SU-DHL-6 (cell line): Measurements from ENCODE around the gene NRBF2.

ENCODE experiments used
- H2AFZ ChIP-seq: fragments of 200-600 bp; sonication (generic); 2 replicates; pipeline ENCODE4 v1.6.1; 2014; ENCODE audit warnings: low read depth, mild to moderate bottlenecking, moderate library complexity, mixed read lengths, antibody characterized with exemption, low read length; ENCODE audit not compliant: severe bottlenecking
- H3F3A ChIP-seq: fragments of 200-600 bp; shearing (Covaris generic); 2 replicates; pipeline ENCODE4 v1.6.0; 2016; ENCODE audit warnings: antibody characterized with exemption, mild to moderate bottlenecking; ENCODE audit not compliant: insufficient read depth
- H3K27ac ChIP-seq: fragments of 200-600 bp; sonication (generic); 2 replicates; pipeline ENCODE4 v1.5.1; 2016; ENCODE audit warnings: low read depth, mild to moderate bottlenecking, low read length, moderate library complexity, mixed read lengths
- H3K27me3 ChIP-seq: fragments of 200-600 bp; sonication (generic), shearing (Covaris generic); 2 replicates; pipeline ENCODE4 v1.6.0; 2014; ENCODE audit warnings: mild to moderate bottlenecking, low read length
- H3K36me3 ChIP-seq: fragments of 200-600 bp; sonication (generic); 2 replicates; pipeline ENCODE4 v1.6.1; 2014; ENCODE audit warnings: mild to moderate bottlenecking, low read length, mixed read lengths
- H3K4me2 ChIP-seq: fragments of 300-600, 200-600 bp; shearing (Covaris generic), sonication (generic); 2 replicates; pipeline ENCODE4 v1.6.0; 2014; ENCODE audit warnings: low read length, low read depth, mild to moderate bottlenecking; ENCODE audit not compliant: poor library complexity, severe bottlenecking
- H3K4me3 ChIP-seq: fragments of 200-600 bp; sonication (generic); 2 replicates; pipeline ENCODE4 v1.5.1; 2014; ENCODE audit warnings: antibody characterized with exemption, low read length, mild to moderate bottlenecking, mixed read lengths; ENCODE audit not compliant: insufficient read depth, poor library complexity, severe bottlenecking
- H3K79me2 ChIP-seq: fragments of 200-600 bp; sonication (generic); 2 replicates; pipeline ENCODE4 v1.6.1; 2014; ENCODE audit warnings: mild to moderate bottlenecking, low read length, moderate library complexity; ENCODE audit not compliant: insufficient read depth
- H3K9ac ChIP-seq: fragments of 200-600 bp; sonication (generic); 2 replicates; pipeline ENCODE4 v1.7.0; 2014; ENCODE audit warnings: mild to moderate bottlenecking, low read length
- H3K9me2 ChIP-seq: fragments of 200-600 bp; sonication (generic); replicated peaks from 2 replicates; pipeline ENCODE4 v1.6.1; 2014; ENCODE audit warnings: low read length; ENCODE audit not compliant: insufficient read depth
- H3K9me3 ChIP-seq: fragments of 200-600 bp; sonication (generic); 2 replicates; pipeline ENCODE4 v1.6.1; 2014; ENCODE audit warnings: low read length, mixed read lengths; ENCODE audit not compliant: insufficient read depth
- H4K20me1 ChIP-seq: fragments of 200-600 bp; sonication (generic); 2 replicates; pipeline ENCODE4 v1.6.1; 2014; ENCODE audit warnings: low read depth, mild to moderate bottlenecking, antibody characterized with exemption, low read length, moderate library complexity, mixed read lengths
- EZH2phosphoT487 ChIP-seq: fragments of 200-600 bp; sonication (generic), shearing (Covaris generic); conservative IDR thresholded peaks from 2 replicates; pipeline ENCODE4 v1.6.1; 2018; ENCODE audit warnings: mild to moderate bottlenecking, antibody characterized with exemption, low read length, moderate library complexity, mixed read lengths
- TF ChIP-seq, protein P1 (sequence below): fragments of 200-600 bp; sonication (generic); IDR thresholded peaks from one replicate; pipeline ENCODE4 v1.5.1; 2017; ENCODE audit warnings: antibody characterized with exemption, mild to moderate bottlenecking, low read length, moderate library complexity; ENCODE audit not compliant: insufficient read depth, poor library complexity, severe bottlenecking

NRBF2 gene

DNA sequence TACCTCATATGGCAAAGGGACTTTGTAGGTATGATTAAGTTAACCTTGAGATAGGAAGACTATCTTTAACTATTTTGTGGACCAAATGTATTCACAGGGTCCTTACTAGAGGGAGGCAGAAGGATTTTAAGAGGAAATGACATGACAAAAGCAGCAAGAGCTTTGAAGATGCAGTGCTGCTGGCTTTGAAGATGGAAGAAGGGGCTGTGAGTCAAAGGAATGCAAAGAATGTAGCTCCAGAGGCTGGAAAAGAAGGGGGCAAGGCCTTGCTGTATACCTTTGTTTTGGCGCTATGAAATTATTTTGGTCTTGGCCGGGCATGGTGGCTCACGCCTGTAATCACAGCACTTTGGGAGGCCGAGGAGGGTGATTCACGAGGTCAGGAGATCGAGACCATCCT lies 3.2 kb upstream of the NRBF2 start:
- no peak overlapping the region for H3K9ac ChIP-seq
- peaks cover 7% of the 10 kb centered on the region; the same call in 1 of the 2 replicates for H4K20me1 ChIP-seq
- no peaks in the 10 kb centered on the region for H3F3A ChIP-seq
- no peaks in the 10 kb centered on the region for H3K36me3 ChIP-seq
- no peak overlapping the region for H3K27ac ChIP-seq
- peaks cover 4% of the 10 kb centered on the region; the same call in 1 of the 2 replicates for H3K9me3 ChIP-seq
- no peak overlapping the region for H3K4me2 ChIP-seq
- no peaks in the 10 kb centered on the region for H3K9me2 ChIP-seq
- no peak overlapping the region for H3K4me3 ChIP-seq
- no peaks in the 10 kb centered on the region for H3K27me3 ChIP-seq
- H3K79me2 ChIP-seq: peaks cover 17% of the 10 kb centered on the region
- no peak overlapping the region for H2AFZ ChIP-seq
- TF ChIP-seq EZH2phosphoT487: no peak
- TF ChIP-seq, protein P1, sequence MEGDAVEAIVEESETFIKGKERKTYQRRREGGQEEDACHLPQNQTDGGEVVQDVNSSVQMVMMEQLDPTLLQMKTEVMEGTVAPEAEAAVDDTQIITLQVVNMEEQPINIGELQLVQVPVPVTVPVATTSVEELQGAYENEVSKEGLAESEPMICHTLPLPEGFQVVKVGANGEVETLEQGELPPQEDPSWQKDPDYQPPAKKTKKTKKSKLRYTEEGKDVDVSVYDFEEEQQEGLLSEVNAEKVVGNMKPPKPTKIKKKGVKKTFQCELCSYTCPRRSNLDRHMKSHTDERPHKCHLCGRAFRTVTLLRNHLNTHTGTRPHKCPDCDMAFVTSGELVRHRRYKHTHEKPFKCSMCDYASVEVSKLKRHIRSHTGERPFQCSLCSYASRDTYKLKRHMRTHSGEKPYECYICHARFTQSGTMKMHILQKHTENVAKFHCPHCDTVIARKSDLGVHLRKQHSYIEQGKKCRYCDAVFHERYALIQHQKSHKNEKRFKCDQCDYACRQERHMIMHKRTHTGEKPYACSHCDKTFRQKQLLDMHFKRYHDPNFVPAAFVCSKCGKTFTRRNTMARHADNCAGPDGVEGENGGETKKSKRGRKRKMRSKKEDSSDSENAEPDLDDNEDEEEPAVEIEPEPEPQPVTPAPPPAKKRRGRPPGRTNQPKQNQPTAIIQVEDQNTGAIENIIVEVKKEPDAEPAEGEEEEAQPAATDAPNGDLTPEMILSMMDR: no peak

DNA sequence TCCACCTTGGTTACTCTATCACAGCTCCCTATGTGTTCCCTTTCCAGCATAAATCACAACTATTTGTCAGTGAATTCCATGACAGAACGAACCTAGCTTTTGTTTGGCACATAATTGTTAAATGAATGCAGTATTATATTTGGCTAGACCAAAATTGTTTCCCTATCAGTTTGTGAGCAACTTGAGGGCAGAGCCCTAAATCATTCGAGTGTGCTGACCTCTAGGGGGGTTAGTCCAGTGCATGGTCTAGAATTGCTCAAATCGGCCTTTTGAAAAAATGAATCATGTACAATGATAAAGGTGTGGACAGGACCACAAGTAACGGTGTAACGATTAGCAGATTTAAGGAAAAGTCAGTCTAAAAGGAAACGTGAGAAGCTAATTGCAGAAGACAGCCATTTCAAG lies 475 bp upstream of the NRBF2 start:
- no peak overlapping the region for H3K27ac ChIP-seq
- no peaks in the 10 kb centered on the region for H3K9me2 ChIP-seq
- peaks cover 4% of the 10 kb centered on the region; the same call in 1 of the 2 replicates for H3K9me3 ChIP-seq
- H3K79me2 ChIP-seq: peaks cover 44% of the 10 kb centered on the region
- TF ChIP-seq EZH2phosphoT487: no peak
- TF ChIP-seq, protein P1: no peak
- H2AFZ ChIP-seq: peak overlapping the region; percentile 66
- peak overlapping the region; percentile 47 for H3K4me2 ChIP-seq
- no peaks in the 10 kb centered on the region for H3K36me3 ChIP-seq
- peaks cover 7% of the 10 kb centered on the region; the same call in 1 of the 2 replicates for H4K20me1 ChIP-seq
- no peaks in the 10 kb centered on the region for H3K27me3 ChIP-seq
- peak overlapping the region; percentile 32 for H3K4me3 ChIP-seq
- no peaks in the 10 kb centered on the region for H3F3A ChIP-seq
- no peak overlapping the region for H3K9ac ChIP-seq

DNA sequence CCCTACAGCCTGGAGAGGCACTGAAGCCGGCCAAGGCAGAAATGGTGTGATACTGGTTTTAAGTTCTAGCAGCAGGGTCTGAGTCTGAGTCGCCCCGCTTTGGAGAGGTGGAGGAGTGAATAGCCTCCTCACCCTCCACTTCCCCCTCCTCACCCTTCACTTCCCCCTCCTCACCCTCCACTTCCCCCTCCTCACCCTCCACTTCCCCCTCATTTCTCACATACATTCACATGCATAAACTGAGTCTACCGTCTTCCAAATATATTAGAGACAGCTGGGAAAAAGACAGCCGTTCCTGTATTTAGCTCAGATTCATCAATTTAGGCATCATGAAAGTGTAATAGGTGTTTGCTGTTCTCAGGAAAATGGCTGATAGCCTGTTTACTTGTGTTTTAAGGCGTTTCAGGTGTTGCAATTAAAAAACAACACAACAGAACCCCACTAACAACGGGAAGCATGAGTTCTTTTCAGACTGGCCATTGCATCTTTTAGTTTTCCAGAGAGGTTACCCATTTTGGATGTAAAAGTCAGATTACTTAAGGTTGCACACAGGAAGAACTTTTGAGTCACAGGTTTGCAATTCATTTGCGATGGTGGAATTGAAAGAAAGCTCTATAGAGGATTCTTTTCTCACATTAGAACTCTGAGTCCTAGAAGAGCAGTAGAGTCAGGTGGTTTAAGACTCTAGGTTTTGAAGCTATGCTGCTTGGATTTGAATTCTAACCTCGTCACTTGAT lies 861 bp downstream of the NRBF2 start:
- H2AFZ ChIP-seq: no peak overlapping the region
- peak overlapping the region; percentile 97 for H3K4me2 ChIP-seq
- TF ChIP-seq, protein P1: no peak
- TF ChIP-seq EZH2phosphoT487: no peak
- peaks cover 57% of the 10 kb centered on the region for H3K79me2 ChIP-seq
- no peaks in the 10 kb centered on the region for H3K36me3 ChIP-seq
- H3K4me3 ChIP-seq: peak overlapping the region; percentile 89
- peaks cover 4% of the 10 kb centered on the region; the same call in 1 of the 2 replicates for H3K9me3 ChIP-seq
- H3F3A ChIP-seq: no peaks in the 10 kb centered on the region
- no peaks in the 10 kb centered on the region for H3K9me2 ChIP-seq
- peak overlapping the region; percentile 87 for H3K9ac ChIP-seq
- H4K20me1 ChIP-seq: peaks cover 7% of the 10 kb centered on the region; the same call in 1 of the 2 replicates
- H3K27me3 ChIP-seq: no peaks in the 10 kb centered on the region
- H3K27ac ChIP-seq: peak overlapping the region; percentile 67
